GM21723 (cell line): ENCODE data around the gene ZKSCAN8.
"Not testable (repeated sequence)": the region's sequence is repeated elsewhere in the genome, so short reads cannot be mapped to it uniquely, and the experiment has no call there.

Experiments
- ATAC-seq: cut with Tn5 transposase; IDR thresholded peaks from one replicate; pipeline ENCODE4 v1.9.1; 2021; ENCODE audit warnings: mild to moderate bottlenecking, moderate library complexity; ENCODE audit not compliant: unreplicated experiment

The ZKSCAN8 gene

DNA sequence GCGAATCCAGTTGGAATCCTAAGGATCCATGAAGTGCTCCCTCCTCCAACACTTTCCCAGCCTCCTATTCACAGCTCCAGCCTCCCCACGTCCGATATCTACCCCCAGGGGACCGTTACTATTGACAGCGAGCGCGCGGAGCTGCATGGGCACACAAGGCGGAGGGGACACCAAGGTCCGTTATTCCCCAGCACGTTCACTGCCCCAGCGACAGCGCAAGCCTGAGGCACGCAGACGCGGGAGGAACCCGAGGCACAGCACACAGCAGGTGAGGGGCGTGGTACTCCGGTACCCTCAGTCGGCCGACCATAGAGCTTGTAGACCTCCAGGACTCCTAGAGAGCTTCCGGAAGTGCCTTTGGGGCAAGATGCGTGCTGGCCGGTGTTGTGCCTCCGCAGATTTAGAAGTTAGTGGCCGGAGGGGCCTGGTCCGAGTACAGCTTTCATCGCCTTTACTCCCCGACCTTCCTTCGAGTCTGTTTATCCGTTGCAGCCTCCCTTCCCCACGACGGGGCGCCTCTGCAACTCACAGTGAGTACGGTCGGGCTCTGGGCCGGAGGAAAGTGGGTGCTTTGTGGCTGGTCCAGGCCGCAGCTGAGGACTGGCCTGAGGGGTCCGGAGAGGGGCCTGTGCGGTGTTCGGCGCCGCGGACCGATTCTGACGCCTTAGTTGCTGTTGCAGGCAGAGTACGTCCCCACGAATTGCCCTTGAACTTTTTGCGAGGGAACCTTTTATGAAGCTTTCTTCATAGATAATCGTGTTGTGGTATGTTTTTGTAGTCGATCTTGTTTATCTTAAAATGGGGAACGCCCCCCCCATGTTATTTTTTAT lies at the start of gene ZKSCAN8:
Gene ZKSCAN8 (plus strand): TSS at position 384 of the 830 bp plus-strand sequence. CDS start 6,525 bp downstream, outside the sequence.
- ATAC-seq: peak; percentile 81

DNA sequence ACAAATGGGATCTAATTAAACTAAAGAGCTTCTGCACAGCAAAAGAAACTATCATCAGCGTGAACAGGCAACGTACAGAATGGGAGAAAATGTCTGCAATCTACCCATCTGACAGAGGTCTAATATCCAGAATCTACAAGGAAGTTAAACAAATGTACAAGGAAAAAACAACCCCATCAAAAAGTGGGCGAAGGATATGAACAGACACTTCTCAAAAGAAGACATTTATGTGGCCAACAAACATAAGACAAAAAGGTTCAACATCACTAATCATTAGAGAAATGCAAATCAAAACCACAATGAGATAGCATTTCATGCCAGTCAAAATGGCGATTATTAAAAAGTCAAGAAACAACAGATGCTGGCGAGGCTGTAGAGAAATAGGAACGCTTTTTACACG lies 39.5 kb upstream of the ZKSCAN8 start:
- ATAC-seq: not testable (repeated sequence)

DNA sequence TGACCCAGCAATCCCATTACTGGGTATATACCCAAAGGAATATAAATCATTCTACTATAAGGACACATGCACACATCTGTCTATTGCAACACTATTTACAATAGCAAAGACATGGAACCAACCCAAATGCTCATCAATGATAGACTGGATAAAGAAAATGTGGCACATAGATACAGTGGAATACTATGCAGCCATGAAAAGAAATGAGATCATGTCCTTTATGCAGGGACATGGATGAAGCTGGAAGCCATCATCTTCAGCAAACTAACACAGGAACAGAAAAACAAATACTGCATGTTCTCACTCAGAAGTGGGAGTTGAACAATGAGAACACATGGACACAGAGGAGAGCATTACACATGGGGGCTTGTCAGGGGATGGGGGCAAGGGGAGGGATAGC lies 39.0 kb upstream of the ZKSCAN8 start:
- not testable (repeated sequence) for ATAC-seq

DNA sequence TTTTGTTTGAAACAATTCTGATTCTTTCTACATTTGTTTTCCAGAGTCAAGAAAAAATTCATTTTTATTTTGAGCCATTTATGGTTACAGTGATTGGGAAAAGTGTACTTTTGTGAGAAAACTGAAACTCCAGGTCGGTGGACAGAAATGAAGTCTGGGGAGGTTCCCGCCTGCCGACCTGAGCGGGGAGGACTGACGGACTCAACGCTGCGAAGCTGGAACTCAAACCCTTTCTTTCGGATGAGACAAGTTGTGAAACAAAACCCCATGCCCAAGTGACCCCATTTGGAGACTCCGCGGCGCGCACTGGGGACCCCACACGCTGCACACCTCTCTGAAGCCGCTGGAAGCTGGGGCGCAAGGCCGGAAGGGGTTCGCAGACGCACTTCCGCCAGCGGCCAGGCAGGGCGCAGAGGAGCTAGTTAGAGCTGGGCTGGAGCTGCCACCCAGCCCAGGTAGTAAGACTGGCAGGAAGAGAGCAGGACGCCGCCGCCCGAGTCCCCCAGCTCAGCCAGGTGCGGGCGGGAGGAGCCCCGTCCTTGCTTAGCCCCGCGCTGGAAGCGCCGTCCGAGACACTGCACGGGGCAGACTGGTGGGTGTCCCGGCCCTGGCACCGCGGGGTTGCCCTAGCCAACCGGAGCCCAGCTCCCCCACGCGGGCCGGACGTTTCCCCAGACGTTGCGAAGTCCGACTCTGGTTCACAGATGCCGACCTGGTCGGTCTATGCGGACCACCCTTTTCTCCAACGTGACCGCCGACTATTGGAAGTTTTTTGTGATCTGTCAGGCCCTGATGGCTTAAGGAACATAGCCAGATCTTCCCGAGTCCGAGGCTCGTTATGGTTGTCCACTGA lies 37.1 kb upstream of the ZKSCAN8 start:
- peak; percentile 99 for ATAC-seq

DNA sequence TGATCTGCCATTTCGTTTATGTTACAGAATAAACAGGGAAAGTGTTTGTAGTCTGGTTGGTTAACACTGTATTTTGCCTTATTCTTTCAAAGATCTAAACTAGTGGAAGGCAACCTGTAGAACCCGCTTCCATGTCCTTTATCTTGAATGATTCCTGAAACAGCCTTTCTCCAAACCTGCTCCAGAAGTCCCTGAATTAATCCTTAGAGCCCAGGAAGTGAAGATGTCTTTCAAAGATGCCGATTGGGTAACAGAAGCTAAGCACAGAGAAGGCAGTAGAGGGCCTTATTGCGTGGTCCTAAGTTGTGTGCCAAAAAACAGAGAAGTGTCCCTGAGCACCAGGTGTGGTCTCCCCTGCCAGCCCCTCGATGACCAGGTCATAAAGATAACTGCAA lies 36.4 kb upstream of the ZKSCAN8 start:
- no peak for ATAC-seq

DNA sequence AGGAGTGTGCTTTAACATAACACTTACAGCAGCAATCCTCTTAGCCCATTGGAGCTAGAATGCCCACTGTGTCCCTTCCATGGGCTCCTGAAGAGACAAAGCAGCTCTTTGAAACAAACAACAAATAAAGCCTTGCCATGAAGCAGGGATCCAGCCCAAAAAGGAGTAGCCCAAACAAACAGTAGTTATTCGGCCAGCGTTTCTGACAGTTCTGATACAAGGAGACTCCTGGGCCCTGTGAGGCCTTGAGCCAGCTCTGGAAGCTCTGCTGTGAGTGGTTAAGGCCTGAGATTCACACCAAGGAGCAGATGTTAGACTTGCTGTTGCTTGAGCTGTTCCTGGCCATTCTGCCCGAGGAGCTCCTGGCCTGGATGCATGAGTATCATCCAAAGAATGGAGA lies 34.2 kb upstream of the ZKSCAN8 start:
- no peak for ATAC-seq

DNA sequence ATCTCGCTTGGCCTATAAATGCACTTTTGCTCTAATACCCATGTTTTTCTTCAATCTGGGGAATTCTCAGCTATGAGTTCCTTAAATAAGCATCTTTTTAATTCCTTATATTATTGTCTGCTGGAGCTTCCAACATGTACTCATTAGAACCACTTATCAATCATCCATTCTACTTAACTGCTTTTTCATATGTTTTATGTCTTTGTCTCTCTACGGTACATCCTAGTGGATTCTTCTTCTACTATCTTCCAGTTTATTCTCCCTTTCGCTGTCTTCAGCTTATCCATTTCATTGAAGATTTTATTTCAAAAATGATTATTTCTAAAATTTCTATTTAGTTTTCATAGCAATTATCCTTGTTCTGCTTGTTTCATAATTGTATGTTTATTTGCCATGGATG lies 29.7 kb upstream of the ZKSCAN8 start:
- no peak for ATAC-seq

DNA sequence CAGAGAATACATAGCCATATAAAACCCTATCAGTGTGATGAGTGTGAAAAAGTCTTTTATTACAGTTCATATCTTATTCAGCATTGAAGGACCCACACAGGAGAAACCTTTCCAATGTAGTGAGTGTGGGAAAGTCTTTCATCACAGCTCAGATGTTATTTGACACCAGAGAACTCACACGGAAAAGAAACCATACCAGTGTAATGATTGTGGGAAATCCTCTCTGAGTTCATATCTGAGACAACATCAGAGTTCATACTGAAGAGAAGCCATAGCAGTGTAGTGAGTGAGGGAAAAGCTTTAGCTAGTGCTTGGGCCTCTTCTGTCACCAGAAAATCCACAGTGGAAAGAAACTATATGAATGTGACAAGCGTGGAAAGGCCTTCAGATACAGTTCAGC lies 25.9 kb upstream of the ZKSCAN8 start:
- ATAC-seq: no peak

DNA sequence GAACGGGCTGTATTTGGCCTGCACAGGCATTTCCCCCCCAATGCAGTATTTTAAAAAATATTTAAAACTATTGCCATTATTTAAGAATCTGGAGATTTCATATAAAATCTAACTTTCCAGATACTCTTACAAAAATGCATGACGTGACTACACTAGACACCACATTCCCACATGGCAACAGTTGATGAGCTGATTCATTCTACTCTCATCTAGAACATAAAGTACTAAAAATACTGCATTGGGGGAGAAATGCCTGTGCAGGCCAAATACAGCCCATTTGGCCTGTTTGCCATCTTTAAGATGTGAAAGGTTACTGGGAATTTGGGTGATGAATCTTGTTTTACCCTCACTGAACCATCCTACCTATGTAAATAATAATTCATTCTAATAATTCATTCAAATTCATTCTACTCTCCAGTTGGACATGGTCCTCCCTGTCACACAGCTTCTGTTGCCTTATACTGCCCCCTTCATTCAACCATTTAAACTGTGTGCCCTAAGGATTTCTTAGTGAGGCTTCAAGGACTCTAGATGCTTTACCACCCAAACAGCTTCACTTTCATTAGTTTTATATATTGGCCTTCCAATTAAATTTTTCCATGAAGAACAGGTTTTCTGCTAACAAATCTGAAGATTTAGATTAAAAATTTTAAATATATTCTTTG lies 24.2 kb upstream of the ZKSCAN8 start:
- no peak for ATAC-seq

DNA sequence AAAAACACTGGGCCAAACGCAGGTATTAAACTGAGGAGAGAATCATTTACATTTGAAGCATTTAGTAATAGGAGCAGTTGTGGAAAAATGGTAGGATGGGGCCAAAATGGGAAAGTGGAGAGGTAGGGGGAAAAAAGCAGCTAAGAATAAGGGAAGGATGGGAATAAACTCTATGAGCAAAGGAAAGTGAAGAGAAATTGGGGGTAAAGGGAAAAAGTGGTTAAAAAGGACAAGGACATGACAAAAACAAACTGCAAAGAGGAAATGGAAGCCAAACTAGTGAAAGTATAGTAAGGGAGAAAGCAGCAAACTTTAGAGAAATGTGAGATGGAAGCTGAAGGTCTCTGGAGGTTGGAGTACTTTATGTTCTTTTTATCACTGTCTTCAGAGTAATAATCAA lies 23.5 kb upstream of the ZKSCAN8 start:
- no peak for ATAC-seq

DNA sequence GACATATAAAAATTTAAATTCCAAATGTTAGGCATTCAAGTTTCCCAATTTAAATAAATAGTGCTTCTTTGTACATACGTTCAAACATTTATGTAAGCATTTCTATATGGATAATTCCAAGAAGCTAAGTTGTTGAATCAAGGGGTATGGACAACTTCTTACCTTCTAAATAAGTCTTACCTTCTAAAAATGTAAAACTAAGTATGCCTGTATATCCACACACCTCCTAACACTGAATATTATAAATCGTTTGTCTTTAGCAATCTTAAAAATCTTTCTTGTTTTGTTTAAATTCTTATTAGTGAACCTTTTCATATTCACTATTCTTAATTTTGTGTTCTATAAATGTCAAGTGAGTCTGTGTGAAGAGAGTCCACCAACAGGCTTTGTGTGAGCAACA lies 19.8 kb upstream of the ZKSCAN8 start:
- no peak for ATAC-seq

DNA sequence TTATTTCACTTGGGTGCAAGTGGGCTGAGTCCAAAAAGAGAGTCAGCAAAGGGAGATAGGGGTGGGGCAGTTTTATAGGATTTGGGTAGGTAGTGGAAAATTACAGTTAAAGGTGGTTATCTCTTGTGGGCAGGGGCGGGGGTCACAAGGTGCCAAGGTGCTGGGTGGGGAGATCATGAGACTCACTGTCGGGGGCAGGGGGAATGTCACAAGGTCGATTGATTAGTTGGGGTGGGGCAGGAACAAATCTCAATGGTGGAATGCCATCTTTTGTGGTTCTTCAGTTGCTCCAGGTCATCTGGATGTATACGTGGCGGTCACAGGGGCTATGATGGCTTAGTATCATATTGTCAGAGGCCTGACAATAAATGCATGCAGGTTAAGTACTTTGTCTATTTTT lies 19.4 kb upstream of the ZKSCAN8 start:
- not testable (repeated sequence) for ATAC-seq

DNA sequence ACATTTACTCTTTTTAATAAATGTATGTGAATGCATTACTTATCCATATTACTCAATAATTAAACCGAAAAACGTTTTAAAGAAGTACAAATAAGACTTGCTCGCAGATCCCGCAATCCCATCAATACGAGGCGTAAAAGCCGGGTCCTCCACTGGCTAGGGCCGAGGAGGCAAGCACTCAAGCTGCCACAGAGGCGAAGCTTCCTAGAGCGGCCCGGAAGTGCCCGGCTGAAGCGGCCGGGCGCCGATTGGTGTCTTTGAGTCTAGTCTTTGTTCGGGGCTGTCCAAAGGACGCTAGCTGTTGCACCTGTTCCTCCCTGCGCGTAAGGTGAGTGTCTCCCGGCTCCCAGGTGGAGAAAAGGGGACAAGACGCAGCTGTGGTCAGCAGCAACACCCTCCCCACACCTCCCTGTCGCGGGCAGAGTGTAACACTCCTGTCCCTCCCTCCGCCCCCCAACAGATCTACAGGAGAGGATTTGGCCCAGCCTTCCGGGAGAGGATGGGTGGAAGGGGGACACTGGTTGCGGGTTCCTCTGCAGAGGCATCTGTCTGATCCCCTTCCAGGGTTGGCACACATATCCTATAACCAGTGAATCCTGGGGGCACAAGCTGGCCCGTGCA lies 17.2 kb upstream of the ZKSCAN8 start, which contains the start of gene ZSCAN16:
Gene ZSCAN16 (plus strand): TSS at position 260 of the 621 bp plus-strand sequence. CDS start 835 bp downstream, outside the sequence.
- peak; percentile 95 for ATAC-seq

DNA sequence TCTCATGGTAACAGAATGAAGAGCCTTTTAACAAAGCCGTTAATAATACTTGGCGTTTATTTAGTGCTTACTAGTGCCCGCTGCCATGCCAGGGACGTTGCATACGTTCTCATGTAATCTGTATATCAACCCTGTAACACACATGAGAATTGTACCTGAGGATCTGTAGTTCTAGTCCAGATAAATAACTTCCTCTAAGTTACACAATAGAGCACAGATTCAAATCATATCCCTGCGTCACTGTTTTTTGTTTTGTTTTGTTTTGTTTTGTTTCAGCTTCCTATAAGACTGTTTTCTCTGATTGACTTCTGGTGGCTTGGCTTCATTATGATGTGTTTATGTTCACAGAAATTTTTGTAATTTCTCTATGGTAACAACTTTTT lies 16.7 kb upstream of the ZKSCAN8 start:
- ATAC-seq: peak; percentile 22

DNA sequence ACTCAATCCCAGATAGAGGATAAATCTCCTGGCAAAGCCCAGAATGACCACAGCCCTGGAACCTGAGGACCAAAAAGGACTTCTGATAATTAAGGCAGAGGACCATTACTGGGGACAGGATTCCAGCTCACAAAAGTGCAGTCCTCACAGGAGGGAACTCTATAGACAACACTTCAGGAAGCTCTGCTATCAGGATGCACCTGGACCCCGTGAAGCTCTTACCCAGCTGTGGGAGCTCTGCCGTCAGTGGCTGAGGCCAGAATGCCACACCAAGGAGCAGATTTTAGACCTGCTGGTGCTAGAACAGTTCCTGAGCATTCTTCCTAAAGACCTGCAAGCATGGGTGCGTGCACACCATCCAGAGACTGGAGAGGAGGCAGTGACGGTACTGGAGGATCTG lies 16.3 kb upstream of the ZKSCAN8 start:
- ATAC-seq: no peak

DNA sequence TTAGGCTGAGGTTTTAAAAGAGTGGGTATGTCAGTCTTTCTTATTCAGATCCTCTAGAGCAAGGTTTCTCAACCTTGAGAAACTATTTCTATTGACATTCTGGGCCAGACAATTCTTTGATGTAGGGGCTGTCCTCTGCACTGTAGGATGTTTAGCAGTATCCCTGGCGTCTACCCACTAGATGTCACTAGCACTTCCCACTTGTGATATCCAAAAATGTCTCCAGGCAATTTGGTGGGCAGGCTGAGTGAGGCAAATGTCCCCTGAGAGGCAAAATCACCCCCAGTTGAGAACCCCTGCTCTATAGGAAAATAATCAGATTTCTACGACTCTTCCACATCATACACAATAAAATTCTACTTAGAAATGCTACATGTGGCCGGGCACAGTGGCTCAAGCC lies 7.7 kb upstream of the ZKSCAN8 start:
- ATAC-seq: no peak

DNA sequence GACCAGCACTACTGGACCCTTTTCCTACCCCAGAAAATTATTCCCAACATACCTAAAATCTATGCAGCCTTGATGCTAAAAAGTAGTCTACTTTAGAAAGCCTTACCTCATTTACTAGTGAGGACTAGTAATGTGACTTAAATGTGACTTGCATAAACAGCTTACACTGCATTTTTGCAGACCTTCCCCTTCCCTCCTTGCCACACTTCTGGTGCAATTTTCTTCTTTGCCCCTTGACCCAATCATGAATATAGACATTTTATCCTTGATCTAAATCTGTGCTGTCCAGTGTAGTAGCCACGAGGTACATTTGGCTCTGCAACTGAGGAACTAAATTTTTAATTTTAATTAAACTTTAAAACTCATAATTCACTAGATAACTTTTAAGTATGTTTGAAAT lies 7.0 kb upstream of the ZKSCAN8 start:
- ATAC-seq: no peak

DNA sequence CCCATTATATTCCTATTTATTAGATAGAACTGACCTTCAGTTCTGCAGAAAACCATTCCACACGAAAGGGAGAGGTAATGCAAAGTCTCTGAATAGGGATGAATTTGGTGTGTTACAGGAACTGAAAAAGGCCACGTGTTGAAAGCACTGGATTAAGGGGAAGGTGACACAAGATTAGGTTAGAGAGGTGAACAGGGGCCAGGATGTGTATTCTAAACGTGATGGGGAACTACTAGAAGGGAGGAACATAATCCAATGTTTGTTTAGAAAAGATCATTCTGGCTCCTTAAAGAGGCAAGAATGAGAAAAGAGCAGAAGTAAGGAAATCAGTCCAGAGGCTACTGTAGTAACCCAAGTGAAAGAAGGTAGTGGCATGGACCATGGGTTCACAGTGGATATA lies 6.3 kb upstream of the ZKSCAN8 start:
- ATAC-seq: no peak

DNA sequence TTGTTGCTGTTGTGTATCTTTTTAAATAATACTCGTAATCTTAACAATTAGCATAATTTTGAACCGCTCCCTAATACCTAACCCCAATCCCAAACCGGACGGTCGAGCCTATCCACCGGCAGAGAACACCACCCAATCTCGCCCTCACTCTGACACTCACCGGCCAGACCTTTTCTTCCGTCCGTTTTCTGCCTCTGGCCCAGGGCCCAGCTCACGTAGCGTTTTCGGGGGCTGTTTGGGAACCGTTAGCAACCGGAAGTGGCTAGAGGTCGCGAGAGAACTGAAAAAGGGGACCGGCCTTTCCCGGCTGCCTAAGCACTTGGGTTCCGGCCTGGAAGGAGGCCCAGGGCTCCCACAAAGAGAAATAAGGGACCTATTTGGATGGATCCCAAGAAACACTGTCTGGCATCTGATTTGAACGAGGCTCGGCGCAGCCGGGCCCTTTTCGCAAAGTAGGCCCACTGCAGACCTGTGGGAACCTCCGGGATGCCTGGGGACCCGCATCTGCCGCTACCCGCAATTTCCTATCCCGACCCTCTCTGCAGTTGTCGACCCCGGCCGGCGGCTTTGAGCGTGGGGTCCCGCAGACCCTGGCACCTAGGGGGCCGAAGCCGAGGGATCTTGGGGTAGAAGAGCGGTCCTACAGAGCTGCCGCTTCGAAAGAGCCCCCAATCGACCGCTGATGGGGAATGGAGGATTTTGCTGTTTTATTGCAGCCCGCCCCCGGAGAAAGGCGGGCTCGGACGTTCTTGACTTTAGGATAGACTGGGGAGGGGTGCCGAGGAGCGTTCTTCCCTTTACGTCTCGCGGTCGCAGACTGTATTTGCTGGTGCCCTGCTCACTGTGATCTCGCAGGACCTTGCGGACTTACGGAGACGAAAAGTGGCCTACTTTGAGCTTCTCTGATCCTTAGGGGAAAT lies 4.8 kb upstream of the ZKSCAN8 start:
- peak; percentile 66 for ATAC-seq

DNA sequence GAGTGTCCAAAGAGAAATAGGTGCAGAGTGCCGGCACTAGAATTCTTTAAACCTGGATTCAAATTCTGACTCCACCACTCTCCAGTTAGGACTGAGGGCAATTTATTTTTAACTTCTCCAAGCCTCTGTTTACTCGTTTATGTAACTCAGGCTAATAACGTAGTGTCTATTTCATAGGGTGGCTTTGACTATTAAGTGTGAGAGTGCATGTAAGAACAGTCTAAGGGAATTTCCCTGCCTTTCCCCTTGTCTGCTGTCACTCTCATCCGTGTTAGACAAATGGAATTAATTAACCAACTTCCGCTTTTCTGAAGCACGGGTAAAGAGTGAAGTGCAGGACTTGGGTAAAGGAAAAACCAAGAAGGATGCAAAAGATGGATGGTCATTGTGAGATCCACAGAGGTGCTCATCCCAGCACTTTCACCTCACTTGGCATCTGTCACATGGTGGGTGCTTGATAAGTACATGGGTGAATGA lies 4.1 kb upstream of the ZKSCAN8 start:
- no peak for ATAC-seq
